ENCODE data around the gene CHCHD2.
"Not testable (repeated sequence)": the region's sequence is repeated elsewhere in the genome, so short reads cannot be mapped to it uniquely, and the experiment has no call there.

The CHCHD2 gene

DNA sequence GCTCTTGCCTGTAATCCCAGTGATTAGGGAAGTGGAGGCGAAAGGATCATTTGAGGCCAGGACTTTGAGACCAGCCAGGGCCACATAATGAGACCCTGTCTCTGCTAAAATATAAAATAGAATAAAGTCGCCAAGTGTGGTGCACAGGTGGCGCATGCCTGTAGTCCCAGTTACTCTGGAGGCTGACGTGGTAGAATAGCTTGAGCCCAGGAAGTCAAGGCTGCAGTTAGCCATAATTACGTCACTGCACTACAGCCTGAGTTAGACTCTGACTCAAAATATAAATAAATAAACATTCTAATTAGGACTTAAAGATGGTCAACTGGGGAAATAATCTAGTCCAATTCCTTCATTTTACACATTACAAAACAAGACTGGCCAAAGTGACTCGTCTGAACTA, 768 bp downstream of the CHCHD2 start:
- peak overlapping the region; percentile 93 for H3K4me3 ChIP-seq (ENCODE audit: low read length, poor library complexity, severe bottlenecking)
- H3K36me3 ChIP-seq (ENCODE audit: insufficient read depth, low read length): peaks cover 37% of the 10 kb centered on the region
- H3K4me2 ChIP-seq (ENCODE audit: low read depth, low read length, poor library complexity, severe bottlenecking): peak overlapping the region; percentile 97
- no peak overlapping the region for H2AFZ ChIP-seq (ENCODE audit: low read length)
- H3K9me2 ChIP-seq (replicated peaks; ENCODE audit: low read depth, low read length): no peaks in the 10 kb centered on the region
- H3K9ac ChIP-seq (ENCODE audit: low read depth, low read length, poor library complexity, severe bottlenecking): peak overlapping the region; percentile 98
- 0 out of 2 replicates have a peak, but pooled peaks cover 2% of the 10 kb centered on the region for H3F3A ChIP-seq (ENCODE audit: low read depth)
- 0 out of 2 replicates have a peak, but pooled peaks cover 3% of the 10 kb centered on the region for H3K9me3 ChIP-seq (ENCODE audit: insufficient read depth, low read depth, low read length)
- peaks cover 40% of the 10 kb centered on the region for H3K79me2 ChIP-seq (ENCODE audit: insufficient read depth, low read length)
- TF ChIP-seq, protein P1, sequence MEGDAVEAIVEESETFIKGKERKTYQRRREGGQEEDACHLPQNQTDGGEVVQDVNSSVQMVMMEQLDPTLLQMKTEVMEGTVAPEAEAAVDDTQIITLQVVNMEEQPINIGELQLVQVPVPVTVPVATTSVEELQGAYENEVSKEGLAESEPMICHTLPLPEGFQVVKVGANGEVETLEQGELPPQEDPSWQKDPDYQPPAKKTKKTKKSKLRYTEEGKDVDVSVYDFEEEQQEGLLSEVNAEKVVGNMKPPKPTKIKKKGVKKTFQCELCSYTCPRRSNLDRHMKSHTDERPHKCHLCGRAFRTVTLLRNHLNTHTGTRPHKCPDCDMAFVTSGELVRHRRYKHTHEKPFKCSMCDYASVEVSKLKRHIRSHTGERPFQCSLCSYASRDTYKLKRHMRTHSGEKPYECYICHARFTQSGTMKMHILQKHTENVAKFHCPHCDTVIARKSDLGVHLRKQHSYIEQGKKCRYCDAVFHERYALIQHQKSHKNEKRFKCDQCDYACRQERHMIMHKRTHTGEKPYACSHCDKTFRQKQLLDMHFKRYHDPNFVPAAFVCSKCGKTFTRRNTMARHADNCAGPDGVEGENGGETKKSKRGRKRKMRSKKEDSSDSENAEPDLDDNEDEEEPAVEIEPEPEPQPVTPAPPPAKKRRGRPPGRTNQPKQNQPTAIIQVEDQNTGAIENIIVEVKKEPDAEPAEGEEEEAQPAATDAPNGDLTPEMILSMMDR (conservative IDR thresholded peaks at IDR 0.05; ENCODE audit: low read length): no peak
- no peak for TF ChIP-seq EZH2phosphoT487 (IDR thresholded peaks at IDR 0.05; ENCODE audit: borderline replicate concordance)
- peaks cover 38% of the 10 kb centered on the region for H4K20me1 ChIP-seq (ENCODE audit: insufficient read depth, low read length, poor library complexity, severe bottlenecking)
- H3K27me3 ChIP-seq (ENCODE audit: insufficient read depth, low read length, poor library complexity, severe bottlenecking): no peaks in the 10 kb centered on the region
- H3K4me1 ChIP-seq (ENCODE audit: insufficient read depth, low read length, poor library complexity, severe bottlenecking): peaks cover 23% of the 10 kb centered on the region

DNA sequence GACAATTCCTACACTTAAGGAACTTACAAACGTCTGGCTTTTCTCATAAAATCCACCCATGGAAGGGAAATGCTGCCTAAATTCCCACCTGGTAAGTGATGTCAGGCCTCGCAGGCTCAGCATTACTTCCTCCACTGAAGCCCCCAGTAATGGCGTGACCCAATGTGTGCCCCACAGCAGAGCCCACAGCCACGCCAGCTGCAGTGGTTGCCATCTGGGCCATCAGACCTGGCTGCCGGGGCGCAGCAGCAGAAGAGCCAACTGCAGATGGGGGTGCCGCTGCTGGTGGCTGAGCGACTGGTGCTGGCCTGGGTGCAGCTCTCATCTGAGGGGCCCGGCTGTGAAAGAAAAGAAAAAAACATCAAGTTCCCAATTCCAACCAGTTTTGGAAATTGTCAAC, 2.1 kb downstream of the CHCHD2 start:
- peaks cover 49% of the 10 kb centered on the region for H3K36me3 ChIP-seq (ENCODE audit: insufficient read depth, low read length)
- H3K4me1 ChIP-seq (ENCODE audit: insufficient read depth, low read length, poor library complexity, severe bottlenecking): peaks cover 19% of the 10 kb centered on the region

DNA sequence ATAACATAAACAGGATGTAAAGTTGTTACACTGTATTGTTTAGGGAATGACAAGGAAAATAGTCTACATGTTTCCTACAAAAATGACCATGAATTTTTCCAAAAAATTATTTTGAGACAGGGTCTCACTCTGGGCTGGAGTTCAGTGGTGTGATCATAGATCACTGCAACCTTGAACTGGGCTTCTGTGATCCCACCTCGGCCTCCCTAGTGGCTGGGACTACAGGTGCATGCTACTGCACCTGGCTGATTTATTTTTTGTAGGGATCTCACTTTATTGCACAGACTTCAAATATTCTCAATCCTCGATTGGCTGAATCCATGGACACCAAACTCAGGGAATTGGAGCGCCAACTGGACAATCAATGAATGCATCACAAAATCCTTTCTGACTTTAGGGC, 6.6 kb downstream of the CHCHD2 start:
- TF ChIP-seq EZH2phosphoT487 (IDR thresholded peaks at IDR 0.05; ENCODE audit: borderline replicate concordance): no peak
- TF ChIP-seq, protein P1 (conservative IDR thresholded peaks at IDR 0.05; ENCODE audit: low read length): no peak
- peaks cover 5% of the 10 kb centered on the region for H3K4me1 ChIP-seq (ENCODE audit: insufficient read depth, low read length, poor library complexity, severe bottlenecking)
- H3F3A ChIP-seq (ENCODE audit: low read depth): no peaks in the 10 kb centered on the region
- no peak overlapping the region for H3K4me3 ChIP-seq (ENCODE audit: low read length, poor library complexity, severe bottlenecking)
- H3K9me3 ChIP-seq (ENCODE audit: insufficient read depth, low read depth, low read length): no peaks in the 10 kb centered on the region
- peaks cover 49% of the 10 kb centered on the region for H3K36me3 ChIP-seq (ENCODE audit: insufficient read depth, low read length)
- H2AFZ ChIP-seq (ENCODE audit: low read length): no peak overlapping the region
- no peak overlapping the region for H3K4me2 ChIP-seq (ENCODE audit: low read depth, low read length, poor library complexity, severe bottlenecking)
- H4K20me1 ChIP-seq (ENCODE audit: insufficient read depth, low read length, poor library complexity, severe bottlenecking): peaks cover 22% of the 10 kb centered on the region
- H3K79me2 ChIP-seq (ENCODE audit: insufficient read depth, low read length): peaks cover 23% of the 10 kb centered on the region
- no peaks in the 10 kb centered on the region for H3K27me3 ChIP-seq (ENCODE audit: insufficient read depth, low read length, poor library complexity, severe bottlenecking)
- H3K9me2 ChIP-seq (replicated peaks; ENCODE audit: low read depth, low read length): no peaks in the 10 kb centered on the region
- no peak overlapping the region for H3K9ac ChIP-seq (ENCODE audit: low read depth, low read length, poor library complexity, severe bottlenecking)

More for the DNA sequence above, 2.1 kb downstream of the CHCHD2 start:
- peak overlapping the region; percentile 50 for H3K9ac ChIP-seq (ENCODE audit: low read depth, low read length, poor library complexity, severe bottlenecking)
- not testable (repeated sequence) for H3F3A ChIP-seq (ENCODE audit: low read depth); H3K27me3 ChIP-seq (ENCODE audit: insufficient read depth, low read length, poor library complexity, severe bottlenecking); H3K9me2 ChIP-seq (replicated peaks; ENCODE audit: low read depth, low read length); H2AFZ ChIP-seq (ENCODE audit: low read length); H3K9me3 ChIP-seq (ENCODE audit: insufficient read depth, low read depth, low read length)
- peaks cover 40% of the 10 kb centered on the region for H3K79me2 ChIP-seq (ENCODE audit: insufficient read depth, low read length)
- H4K20me1 ChIP-seq (ENCODE audit: insufficient read depth, low read length, poor library complexity, severe bottlenecking): peaks cover 38% of the 10 kb centered on the region
- H3K4me2 ChIP-seq (ENCODE audit: low read depth, low read length, poor library complexity, severe bottlenecking): peak overlapping the region; percentile 97
- peak overlapping the region; percentile 93 for H3K4me3 ChIP-seq (ENCODE audit: low read length, poor library complexity, severe bottlenecking)

DNA sequence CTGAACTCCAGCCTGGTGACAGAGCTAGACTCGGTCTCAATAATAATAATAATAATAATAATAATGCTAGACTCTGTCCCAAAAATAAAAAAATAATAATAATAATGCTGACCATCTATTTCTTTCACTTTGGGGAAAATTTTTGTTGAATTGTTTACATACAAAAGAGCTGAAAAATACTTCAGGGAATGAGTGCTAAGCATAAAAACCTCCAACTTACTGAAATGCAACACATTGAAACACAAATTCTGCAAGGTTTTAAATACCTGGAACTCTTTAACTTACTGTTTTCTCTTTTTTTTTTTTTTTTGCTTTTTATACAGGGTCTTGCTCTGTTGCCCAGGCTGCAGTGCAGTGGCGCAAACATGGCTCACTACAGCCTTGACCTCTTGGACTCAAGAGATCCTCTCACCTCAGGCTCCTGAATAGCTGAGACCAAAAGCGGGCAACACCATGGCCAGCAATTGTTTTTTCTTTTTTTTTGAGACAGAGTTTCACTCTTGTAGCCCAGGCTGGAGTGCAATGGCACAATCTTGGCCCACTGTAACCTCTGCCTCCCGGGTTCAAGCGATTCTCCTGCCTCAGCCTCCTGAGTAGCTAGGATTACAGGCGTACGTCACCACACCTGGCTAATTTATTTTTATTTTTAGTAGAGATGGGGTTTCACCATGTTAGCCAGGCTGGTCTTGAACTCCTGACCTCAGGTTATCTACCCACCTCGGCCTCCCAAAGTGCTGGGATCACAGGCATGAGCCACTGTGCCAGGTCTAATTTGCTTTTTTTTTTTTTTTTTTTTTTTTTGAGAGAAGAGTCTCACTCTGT, 7.9 kb downstream of the CHCHD2 start:
- not testable (repeated sequence) for H3K27me3 ChIP-seq (ENCODE audit: insufficient read depth, low read length, poor library complexity, severe bottlenecking); H4K20me1 ChIP-seq (ENCODE audit: insufficient read depth, low read length, poor library complexity, severe bottlenecking); H3K4me1 ChIP-seq (ENCODE audit: insufficient read depth, low read length, poor library complexity, severe bottlenecking); H3K4me2 ChIP-seq (ENCODE audit: low read depth, low read length, poor library complexity, severe bottlenecking); H3F3A ChIP-seq (ENCODE audit: low read depth); H2AFZ ChIP-seq (ENCODE audit: low read length); H3K9ac ChIP-seq (ENCODE audit: low read depth, low read length, poor library complexity, severe bottlenecking); H3K9me3 ChIP-seq (ENCODE audit: insufficient read depth, low read depth, low read length); H3K9me2 ChIP-seq (replicated peaks; ENCODE audit: low read depth, low read length); H3K4me3 ChIP-seq (ENCODE audit: low read length, poor library complexity, severe bottlenecking)
- H3K36me3 ChIP-seq (ENCODE audit: insufficient read depth, low read length): peaks cover 40% of the 10 kb centered on the region
- peaks cover 10% of the 10 kb centered on the region for H3K79me2 ChIP-seq (ENCODE audit: insufficient read depth, low read length)
